Cardiac fibroblast (primary cell): ENCODE data around the gene C2orf81.
A peak's percentile ranks its signal among the peaks of the same experiment; 100 is the strongest.

Source experiments
- DNase-seq, 2 donors: peaks; one replicate each; pipeline versions ENCODE4 v3.0.0 to v3.0.0-alpha.2; 2010; ENCODE audit warnings: low read depth in 2 of 2
- H3K4me3 ChIP-seq, 2 donors: replicated peaks in 1 of 2; 1 replicate in 1 of 2; 2 replicates in 1 of 2; pipeline ENCODE4 v1.5.1; 2011; ENCODE audit warnings: low read depth in 2 of 2, low read length in 2 of 2, mild to moderate bottlenecking in 2 of 2, moderate library complexity in 1 of 2
- TF ChIP-seq, protein P1 (sequence below): IDR thresholded peaks from one replicate; pipeline ENCODE4 v1.5.1; 2011; ENCODE audit warnings: low read depth, mild to moderate bottlenecking, low read length, inconsistent platforms

The C2orf81 gene

DNA sequence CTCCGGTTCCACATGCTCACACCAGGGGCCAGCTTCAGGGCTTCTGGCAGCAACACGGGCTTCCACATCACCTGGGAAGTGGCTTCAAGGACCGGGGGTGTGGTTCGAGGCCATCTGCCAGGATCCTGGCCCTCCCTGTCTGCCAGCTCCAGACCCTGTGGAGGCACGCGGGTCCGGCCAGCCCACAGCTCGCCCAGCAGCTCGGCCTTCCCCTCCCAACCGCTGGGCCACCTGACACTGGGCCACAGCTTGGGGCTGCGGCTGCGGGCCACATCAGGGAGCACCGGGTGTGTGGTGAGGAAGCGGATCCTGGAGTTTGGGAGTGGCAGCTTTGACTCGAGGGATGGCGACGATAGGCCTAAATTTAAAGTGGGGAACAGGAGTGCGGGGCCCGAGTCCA is 7.0 kb downstream of the C2orf81 start:
- DNase-seq: no peak
- peak overlapping the region in 1 of 2 donors; percentile 41 for H3K4me3 ChIP-seq
- TF ChIP-seq, protein P1, sequence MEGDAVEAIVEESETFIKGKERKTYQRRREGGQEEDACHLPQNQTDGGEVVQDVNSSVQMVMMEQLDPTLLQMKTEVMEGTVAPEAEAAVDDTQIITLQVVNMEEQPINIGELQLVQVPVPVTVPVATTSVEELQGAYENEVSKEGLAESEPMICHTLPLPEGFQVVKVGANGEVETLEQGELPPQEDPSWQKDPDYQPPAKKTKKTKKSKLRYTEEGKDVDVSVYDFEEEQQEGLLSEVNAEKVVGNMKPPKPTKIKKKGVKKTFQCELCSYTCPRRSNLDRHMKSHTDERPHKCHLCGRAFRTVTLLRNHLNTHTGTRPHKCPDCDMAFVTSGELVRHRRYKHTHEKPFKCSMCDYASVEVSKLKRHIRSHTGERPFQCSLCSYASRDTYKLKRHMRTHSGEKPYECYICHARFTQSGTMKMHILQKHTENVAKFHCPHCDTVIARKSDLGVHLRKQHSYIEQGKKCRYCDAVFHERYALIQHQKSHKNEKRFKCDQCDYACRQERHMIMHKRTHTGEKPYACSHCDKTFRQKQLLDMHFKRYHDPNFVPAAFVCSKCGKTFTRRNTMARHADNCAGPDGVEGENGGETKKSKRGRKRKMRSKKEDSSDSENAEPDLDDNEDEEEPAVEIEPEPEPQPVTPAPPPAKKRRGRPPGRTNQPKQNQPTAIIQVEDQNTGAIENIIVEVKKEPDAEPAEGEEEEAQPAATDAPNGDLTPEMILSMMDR: no peak

- no peak overlapping the region for H3K4me3 ChIP-seq
- TF ChIP-seq, protein P1: no peak
- DNase-seq: no peak
Measured at GRCh38 chr2:74413001-74413698, 8.3 kb downstream of the C2orf81 start.

- TF ChIP-seq, protein P1: no peak
- no peak for DNase-seq
- H3K4me3 ChIP-seq: no peak overlapping the region
Measured at GRCh38 chr2:74407682-74408081, 13.7 kb downstream of the C2orf81 start.

GRCh38 chr2:74406035-74406434 is 15.4 kb downstream of the C2orf81 start:
- DNase-seq: peak in 1 of 2 donors; percentile 62
- H3K4me3 ChIP-seq: no peak overlapping the region
- TF ChIP-seq, protein P1: no peak

DNA sequence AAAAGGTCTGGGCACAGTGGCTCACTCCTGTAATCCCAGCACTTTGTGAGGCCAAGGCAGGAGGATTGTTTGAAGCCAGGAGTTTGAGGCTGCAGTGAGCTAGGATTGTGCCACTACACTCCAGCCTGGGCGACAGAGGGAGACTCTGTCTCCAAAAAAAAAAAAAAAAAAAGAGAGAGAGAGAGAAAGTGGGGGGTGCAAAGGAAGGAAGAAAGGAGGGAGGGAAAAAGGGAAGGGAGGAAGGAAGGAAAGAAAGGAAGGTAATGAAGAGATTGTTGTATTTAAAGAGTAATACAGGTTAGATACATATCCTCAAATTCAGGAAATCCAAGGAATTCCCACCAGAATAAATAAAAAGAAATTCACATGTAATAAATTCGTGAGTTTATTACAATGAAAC is 19.5 kb downstream of the C2orf81 start:
- DNase-seq: no peak
- TF ChIP-seq, protein P1: no peak
- H3K4me3 ChIP-seq: no peak overlapping the region

DNA sequence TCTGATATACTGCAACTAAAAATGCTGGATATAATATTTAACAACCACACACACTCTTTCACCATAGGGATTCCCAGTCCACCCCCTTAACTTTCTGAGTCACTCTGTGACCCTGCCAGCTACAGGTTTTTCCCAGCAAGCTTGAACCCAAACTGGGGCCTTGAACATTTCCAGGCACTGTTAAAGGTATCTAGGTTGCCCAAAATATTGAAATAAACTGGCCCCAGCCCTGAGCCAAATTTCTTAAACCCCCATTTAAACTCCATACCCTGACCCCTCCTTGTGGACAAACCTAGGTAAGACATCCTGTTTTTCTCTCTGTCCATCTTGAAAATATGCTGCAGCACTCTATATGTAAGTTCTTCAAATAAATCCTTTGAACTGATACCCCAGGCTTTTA is 21.6 kb downstream of the C2orf81 start:
- TF ChIP-seq, protein P1: peak; percentile 74
- no peak overlapping the region for H3K4me3 ChIP-seq
- peak; percentile 58 to 69 for DNase-seq

DNA sequence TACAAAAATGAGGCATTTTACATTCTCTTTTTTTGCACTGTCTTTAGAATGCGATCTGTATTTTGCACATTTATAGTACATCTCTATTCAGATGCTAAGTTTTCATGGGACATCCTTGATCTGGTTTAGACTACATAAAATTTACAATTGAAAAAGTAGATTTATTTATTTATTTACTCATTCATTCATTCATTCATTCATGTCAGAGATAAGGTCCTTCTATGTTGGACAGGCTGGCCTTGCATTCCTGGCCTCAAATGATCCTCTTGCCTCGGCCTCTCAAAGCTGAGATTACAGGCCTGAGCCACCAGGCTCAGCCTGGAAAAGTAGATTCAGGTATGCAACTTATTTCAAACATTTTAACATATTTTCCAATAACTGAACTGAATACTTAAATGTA is 25.3 kb downstream of the C2orf81 start:
- DNase-seq: no peak
- H3K4me3 ChIP-seq: no peak overlapping the region
- TF ChIP-seq, protein P1: no peak
